HG03175 (cell line): Measurements from ENCODE around the gene UCK1.
A peak's percentile ranks its signal among the peaks of the same experiment; 100 is the strongest.

ENCODE experiments used
- ATAC-seq: cut with Tn5 transposase; IDR thresholded peaks from one replicate; pipeline ENCODE4 v1.9.1; 2021; ENCODE audit warnings: mild to moderate bottlenecking, moderate library complexity; ENCODE audit not compliant: unreplicated experiment

Gene UCK1

DNA sequence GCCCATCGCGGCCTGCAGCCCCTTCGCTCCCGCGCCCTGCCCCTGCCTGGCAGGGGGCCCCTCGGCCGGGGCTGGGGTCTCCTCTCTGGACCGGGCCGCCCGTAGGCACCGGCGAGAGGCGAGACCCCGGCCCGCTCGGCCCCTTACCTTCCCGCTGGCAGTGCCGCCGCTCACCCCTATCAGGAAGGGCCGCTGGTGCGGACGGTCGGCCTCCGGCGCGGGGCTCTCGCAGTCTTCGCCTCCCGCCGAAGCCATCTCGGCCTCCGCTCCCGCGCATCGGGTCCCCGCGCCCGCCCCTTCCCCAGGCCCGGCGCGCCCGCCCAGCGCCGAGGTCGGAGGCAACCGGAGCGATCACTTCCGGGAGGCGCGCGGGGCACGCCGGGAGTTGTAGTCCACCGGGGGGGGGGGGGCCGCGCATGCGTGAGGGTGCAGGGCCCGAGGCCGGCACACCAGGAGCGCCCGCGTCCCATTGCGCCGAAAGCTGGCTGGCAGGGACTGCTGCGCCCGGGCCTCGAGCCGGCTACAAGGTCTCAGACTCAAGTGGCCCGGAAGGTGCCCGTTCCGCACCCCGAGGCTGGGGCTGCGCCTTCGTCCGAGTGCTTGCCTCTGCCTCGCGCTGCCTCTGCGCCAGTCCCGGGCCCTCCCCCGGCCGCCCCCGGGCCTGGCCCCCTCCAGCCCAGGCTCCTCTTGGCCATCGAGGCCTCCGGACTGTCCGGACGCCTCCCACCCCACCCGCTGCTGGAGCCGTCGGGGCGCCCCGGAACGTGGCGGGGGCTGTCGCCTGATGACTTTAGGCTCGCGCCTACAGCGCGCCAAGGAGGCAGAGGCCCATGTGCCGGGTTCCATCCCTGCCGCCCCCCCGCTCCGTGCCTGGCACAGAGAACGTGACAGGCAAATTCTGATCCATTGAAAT lies at the start of gene UCK1:
Gene UCK1 (minus strand): TSS at position 344 of the 913 bp plus-strand sequence. CDS start 89 bp downstream, at position 255.
- peak; percentile 83 for ATAC-seq

DNA sequence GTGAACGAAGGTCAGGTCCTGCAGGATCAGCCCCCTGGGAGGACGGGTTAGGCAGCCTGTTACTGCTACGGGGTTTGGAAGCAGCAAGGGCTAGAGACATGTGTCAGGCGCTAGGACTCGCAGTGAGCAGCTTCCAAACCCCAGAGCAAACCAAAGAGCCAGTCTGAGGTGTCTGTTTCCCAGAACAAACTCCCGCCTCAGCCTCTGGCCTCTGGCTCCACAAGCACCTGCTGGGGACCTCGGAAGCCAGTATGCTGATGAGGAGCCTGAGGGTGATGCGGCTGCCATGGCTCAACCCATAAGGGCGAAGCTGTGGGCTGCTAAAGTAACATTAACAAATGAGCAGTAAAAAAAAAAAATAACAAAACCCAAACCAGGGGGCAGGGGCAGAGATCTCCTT lies 49.3 kb upstream of the UCK1 start:
- no peak for ATAC-seq

DNA sequence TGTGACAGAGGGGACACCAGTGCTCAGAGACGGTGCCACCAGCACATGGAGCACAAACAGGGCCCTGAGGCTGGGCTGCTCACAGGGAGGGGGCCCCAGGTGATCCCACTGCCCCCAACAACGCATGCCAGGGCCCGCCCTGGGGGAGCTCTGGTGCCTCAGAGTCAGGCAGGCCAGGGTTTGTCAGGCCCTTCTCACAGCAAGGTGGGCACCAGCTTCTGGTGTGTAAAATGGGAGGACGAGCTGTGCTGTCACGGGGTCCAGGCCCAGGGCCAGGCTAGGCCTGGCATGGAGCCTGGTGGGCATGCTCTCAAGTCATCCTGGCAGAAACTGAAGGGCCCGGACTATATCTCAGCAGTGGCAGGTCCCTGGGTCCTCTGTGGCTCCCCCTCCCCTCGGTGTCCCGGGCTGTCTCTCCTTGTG lies 48.7 kb upstream of the UCK1 start:
- no peak for ATAC-seq

DNA sequence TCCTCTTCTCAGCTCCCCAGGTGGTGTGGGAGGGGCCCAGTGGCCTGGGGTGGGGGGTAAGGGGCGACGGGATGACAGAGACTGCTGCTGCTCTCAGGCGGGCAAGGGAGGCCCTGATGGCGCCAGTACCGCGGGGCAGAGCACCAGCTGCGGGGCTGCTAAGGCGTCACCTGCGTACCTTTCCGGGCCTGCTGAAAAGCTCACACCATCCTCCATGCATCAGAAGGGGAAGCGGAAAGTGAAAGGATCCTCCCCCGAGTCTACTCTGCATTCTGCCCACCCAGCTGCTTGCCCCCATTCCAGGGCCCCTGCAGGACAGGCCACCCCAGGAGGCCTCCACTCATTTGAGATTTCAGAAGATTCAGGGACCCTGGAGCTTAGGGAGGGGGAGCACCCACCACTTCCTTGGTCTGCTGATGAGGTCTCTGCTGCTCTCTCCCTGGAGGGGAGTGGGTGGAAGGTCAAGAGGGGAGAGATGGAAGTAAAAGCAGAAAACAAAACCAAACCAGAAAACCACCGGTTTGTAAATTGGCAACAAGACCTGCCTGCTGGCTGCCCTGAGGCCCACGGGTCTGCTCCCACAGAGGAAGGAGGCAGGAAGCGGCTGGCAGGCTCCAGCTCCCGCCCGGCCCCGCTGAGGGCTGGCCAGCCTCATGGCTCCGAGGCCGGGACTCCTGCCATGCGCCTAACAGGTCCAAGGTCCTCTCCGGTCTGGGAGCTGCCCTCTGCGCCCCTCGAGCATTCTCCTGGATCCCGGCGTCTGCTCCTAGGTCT lies 47.9 kb upstream of the UCK1 start:
- peak; percentile 45 for ATAC-seq

DNA sequence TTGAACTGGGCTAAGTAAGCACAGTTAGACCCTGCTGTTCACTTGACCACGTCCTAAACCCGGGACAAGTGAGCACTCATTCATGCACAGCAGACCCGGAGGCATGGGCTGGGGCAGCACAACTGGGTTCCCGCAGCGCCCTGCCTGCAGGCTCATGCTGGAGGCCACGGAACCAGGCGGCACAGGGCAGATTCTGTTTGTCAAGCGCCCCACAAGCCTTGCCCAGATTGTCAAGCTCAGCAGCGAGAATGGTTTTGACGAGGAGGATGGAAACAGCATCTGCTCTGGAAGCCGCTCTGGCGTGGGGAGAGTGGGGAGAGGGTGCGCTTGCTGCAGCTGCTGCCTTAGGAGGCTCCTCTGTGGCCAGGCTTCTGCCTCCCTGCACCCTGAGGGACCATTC lies 47.0 kb upstream of the UCK1 start:
- no peak for ATAC-seq

DNA sequence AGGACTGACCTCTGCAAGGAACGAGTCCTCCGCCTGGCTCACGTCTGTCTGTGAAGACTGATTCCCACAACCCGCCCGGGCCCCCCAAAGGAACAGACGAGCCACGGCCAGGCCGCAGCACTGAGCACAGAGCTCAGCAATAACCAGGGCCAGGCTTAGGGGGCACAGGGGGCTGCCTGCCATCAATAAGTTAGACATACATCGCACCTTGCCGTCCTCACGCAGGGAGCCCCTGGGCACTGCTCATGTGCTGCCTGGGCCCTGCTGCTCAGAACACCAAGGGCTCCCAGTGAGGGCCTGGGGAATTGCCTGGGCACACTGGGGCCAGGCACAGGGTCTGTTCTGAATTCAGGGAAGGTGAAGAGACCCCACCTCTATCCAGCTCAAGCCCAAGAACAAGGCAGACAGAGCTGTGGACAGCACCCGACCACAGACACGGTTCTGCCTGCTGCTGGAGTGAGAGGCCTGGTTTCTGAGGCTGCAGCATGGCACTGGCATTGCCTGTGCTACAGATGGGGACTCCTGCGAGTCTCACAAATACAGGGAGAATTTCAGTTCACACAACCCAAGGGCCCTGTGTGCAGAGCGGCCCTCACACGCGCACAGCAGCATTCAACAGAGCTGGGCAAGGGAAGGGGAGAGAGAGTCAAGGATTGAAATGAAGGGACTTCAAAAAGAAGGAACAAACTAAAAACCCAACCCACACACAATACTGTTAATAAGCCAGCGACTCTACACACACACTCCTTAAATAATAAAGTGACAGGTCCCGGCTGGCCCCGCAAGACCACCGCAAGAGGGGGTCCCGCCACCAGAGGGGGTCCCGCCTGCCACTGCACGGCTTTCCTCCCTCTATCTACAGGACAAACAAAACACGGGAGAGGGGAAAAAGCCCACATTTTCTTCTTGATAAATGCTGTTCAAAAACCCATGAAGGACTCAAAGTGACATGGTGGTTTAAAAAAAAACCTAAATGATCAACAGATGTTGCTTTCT lies 46.2 kb upstream of the UCK1 start:
- ATAC-seq = no peak

GRCh38 chr9:131575946-131576853 lies 45.1 kb upstream of the UCK1 start:
- no peak for ATAC-seq

- no peak for ATAC-seq
Observed at GRCh38 chr9:131574730-131575640, 43.9 kb upstream of the UCK1 start.

DNA sequence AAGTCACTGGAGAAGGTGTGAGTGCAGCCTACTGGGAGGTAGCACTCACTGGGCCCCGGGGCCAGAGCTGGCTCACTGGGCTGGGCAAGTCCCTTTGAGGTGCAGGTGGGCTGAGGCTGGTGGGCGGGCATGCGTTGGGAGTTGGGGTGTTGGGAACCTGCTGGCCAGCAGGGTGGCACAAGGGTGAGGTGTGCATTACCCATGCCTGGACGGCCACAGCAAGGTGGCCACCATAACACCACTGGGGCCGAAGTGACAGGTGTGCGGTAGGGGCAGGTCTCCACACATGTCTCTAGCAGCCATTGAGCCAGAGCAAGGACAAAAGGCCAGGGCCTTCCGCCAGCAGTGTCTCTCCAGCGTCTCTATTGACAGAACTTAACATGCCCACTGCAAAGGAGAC lies 36.8 kb upstream of the UCK1 start:
- no peak for ATAC-seq

- no peak for ATAC-seq
Observed at GRCh38 chr9:131566158-131566557, 35.1 kb upstream of the UCK1 start.

- ATAC-seq = no peak
Observed at GRCh38 chr9:131565369-131565768, 34.3 kb upstream of the UCK1 start.

DNA sequence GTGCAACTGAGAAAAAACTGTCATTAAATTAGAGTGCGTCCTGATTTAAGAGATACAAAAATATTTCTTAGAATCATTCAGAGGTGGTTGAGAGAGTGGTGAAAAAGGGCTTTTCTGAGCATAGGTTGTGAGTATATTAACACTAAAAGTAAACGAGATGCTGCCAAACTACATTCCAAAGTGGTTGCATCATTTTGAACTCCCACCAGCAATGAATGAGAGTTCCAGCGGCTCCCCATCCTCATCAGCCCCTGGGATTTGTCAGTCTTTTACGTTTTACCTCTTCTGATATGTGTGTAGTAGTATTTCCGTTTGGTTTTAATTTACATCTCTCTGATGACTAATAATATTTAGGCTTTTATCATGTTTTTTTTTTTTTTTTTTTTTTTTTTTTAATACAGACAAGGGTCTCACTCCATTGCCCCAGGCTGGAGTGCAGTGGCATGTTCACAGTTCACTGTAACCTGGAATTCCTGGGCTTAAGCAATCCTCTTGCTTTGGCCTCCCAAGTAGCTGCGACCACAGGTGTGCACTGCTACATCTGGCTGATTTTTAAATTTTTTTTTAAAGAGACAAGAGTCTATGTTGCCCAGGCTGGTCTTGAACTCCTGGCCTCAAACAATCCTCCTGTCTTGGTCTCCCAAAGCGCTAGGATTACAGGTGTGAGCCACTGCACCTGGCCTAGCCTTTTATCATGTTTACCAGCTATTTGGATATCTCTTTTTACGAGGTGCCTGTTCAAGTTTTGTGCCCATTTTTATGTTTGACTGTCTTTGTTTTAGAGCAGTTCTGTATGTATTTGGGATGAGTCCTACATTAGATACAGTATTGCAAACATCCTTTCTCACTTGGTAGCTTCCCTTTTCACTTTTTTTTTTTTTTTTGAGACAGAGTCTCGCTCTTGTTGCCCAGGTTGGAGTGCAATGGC lies 31.2 kb upstream of the UCK1 start:
- no peak for ATAC-seq

DNA sequence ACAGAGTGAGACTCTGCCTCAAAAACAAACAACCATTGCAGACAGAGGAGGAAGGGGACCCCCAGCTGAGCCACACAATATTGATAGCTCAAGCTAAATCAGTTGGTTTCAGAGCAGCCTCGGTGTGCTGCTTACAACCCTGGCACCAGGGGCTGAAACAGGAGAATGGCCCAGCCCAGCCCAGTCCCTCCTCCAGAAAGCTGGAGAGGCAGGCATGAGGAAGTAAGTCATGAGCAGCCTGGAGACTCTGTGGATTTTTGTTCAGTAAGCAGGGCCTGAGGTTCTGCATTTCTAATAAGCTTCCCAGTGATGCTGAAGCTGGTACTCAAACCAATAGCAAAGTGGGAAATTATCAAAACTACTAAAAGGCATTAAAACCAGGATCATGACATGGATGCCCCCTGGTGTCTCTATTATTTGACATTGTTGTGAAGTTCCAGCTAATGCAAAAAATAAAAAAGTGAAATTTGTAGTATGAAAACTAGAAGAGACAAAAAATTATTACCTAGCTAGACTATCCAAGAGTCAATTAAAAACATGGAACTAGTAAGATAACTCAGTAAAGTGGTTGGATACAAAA lies 28.4 kb upstream of the UCK1 start:
- no peak for ATAC-seq

DNA sequence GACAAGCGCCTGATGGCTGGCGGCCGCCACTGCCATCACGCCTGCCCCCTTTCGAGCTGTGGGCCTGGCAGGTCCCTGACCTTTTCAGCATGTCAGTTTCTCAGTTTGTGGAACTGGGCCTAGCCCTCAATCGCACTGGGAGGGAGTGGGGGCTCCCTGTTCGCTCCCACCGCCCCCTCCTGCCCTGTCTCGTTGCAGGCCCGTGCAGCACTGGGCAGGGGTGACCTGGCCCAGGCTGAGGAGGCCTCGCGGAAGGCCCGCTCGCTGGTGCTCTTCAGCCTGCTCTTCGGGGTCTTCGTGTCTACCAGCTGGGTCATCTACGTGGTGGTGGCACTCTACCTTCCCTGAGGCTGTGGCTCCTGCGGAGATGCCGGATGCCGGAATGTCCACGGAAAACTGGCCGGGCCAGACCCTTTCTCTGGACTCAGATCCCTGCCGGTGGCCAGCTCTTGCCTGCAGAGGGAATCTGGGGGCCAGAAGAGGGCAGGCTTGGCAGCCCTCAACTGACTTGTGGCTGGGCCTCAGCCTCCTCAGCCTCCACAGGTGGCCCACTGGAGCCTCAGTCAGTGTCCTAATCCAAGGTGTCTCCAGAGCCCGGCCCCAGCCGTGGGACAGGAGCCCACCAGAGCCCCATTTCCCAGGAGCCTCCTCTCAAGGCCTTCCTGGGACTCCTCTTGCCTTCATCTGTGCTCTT lies 26.9 kb upstream of the UCK1 start:
- no peak for ATAC-seq

GRCh38 chr9:131555841-131556673 lies 25.0 kb upstream of the UCK1 start:
- ATAC-seq = no peak

DNA sequence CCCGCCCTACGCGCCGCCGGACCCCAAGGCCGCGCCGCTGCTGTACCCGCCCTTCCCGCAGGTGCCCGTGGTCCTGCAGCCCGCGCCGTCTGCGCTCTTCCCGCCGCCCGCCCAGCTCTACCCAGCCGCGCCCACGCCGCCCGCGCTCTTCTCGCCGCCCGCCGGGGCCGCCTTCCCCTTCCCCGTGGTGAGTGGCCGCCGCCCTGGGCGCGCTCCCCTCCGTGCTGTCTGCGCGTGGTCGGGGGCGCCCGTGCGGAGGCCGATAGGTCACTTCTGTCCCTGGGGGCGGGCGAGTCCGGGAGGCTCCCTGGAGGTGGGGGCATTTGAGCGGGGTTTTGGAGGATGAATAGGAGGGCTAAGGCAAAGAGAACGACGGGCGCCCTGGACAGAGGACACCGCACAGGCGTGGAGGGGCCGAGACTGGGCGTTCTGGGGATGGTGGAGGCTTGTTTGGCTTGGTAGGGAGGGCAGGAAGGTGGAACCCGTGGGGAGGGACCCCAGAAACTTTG lies 23.8 kb upstream of the UCK1 start:
- ATAC-seq = no peak
